Left colon (tissue), 2 donors: ENCODE data around the gene SPATA2L. TPM values are rescaled to one million over a fixed set of nuclear protein-coding genes. Genes with fewer than 3 reads are reported as not detected.
A peak's percentile ranks its signal among the peaks of the same experiment; 100 is the strongest.

ENCODE experiments used
- ATAC-seq: fragments of 200-7000 bp; cut with Tn5 transposase; one replicate; pipeline ENCODE4 v1.9.1; 2020; ENCODE audit warnings: mild to moderate bottlenecking, moderate library complexity
- DNase-seq, 2 donors: peaks; one replicate each; pipeline ENCODE4 v3.0.0-alpha.2; 2020
- intact Hi-C, 2 donors: fragments of 100-400 bp; cut with DNase I in 1 of 2; cut with micrococcal nuclease in 1 of 2; formaldehyde crosslinking; loops; one replicate each; pipeline versions ENCODE4 v1.11.2 to v1.14.0; 2022; cut with DNase I, micrococcal nuclease
- total RNA-seq, 2 donors: library from RNA; stranded (reverse); fragmentation: NEBNext Ultra II Directional; extraction: Animal tissue kit (Norgen Biotek cat#: 25700); gene quantifications; one replicate each; pipeline ENCODE4 v1.2.1, GENCODE V29; 2021
- donor health status: DM: no; HTN: no; CAD: no.
- donor health status: DM: yes; HTN: yes; CAD: no.

Gene SPATA2L
- total RNA-seq, 2 donors from 2014 or later, result 16.3 to 27.9 TPM

GRCh38 chr16:89730610-89731234 is 29.2 kb upstream of the SPATA2L start:
- no peak for ATAC-seq
- intact Hi-C loops, result no loop called here
- DNase-seq, result no peak

- intact Hi-C loops, result no loop called here
- no peak for ATAC-seq
Observed at GRCh38 chr16:89729863-89730593, 28.5 kb upstream of the SPATA2L start.

GRCh38 chr16:89729293-89729692 is 27.8 kb upstream of the SPATA2L start:
- no peak for ATAC-seq
- intact Hi-C loops, result no loop called here
- no peak for DNase-seq

More at GRCh38 chr16:89729863-89730593, 28.5 kb upstream of the SPATA2L start:
- no peak for DNase-seq

- ATAC-seq, result no peak
- no peak for DNase-seq
- intact Hi-C loops, result no loop called here
Observed at GRCh38 chr16:89727406-89728120, 26.1 kb upstream of the SPATA2L start.

- DNase-seq (peak in 1 of 2 donors; percentile 37), ATAC-seq (no peak)
- intact Hi-C loops, result no loop called here
Observed at GRCh38 chr16:89723279-89724250, 22.1 kb upstream of the SPATA2L start.

GRCh38 chr16:89722392-89723278 is 21.1 kb upstream of the SPATA2L start:
- ATAC-seq, result peak; percentile 67
- intact Hi-C loops, result no loop called here
- peak; percentile 94 to 97 for DNase-seq

- intact Hi-C loops, result no loop called here
- peak; percentile 46 for ATAC-seq
- DNase-seq, result peak; percentile 73 to 80
Observed at GRCh38 chr16:89721546-89722391, 20.3 kb upstream of the SPATA2L start.

- ATAC-seq (peak; percentile 61), DNase-seq (peak; percentile 83 to 93)
- intact Hi-C loops, result no loop called here
Observed at GRCh38 chr16:89720813-89721545, 19.5 kb upstream of the SPATA2L start, which contains the start of the genes VPS9D1 and ZNF276. TSS of gene VPS9D1 (minus strand) at chr16:89720898. CDS start at chr16:89720861, 37 bp downstream. TSS of gene ZNF276 (plus strand) at chr16:89721537. CDS start at chr16:89721641, 104 bp downstream.

GRCh38 chr16:89720551-89720812 is 19.0 kb upstream of the SPATA2L start:
- intact Hi-C loops, result no loop called here
- DNase-seq (peak; percentile 63 to 80), ATAC-seq (peak; percentile 38)

- no peak for DNase-seq
- intact Hi-C loops, result no loop called here
- no peak for ATAC-seq
Observed at GRCh38 chr16:89717688-89718505, 16.4 kb upstream of the SPATA2L start.

GRCh38 chr16:89716916-89717687 is 15.6 kb upstream of the SPATA2L start:
- ATAC-seq (no peak), DNase-seq (no peak)
- intact Hi-C loops, result no loop called here

- intact Hi-C loops, result no loop called here
- ATAC-seq (no peak), DNase-seq (no peak)
Observed at GRCh38 chr16:89716493-89716892, 15.0 kb upstream of the SPATA2L start.

GRCh38 chr16:89712274-89712781 is 10.8 kb upstream of the SPATA2L start:
- DNase-seq, result no peak

GRCh38 chr16:89711601-89712273 is 10.2 kb upstream of the SPATA2L start:
- ATAC-seq, result peak; percentile 65
- peak in 1 of 2 donors; percentile 81 for DNase-seq
- intact Hi-C loops, result no loop called here

More at GRCh38 chr16:89712274-89712781, 10.8 kb upstream of the SPATA2L start:
- no peak for ATAC-seq
- intact Hi-C loops, result no loop called here
